Measurements from ENCODE around the gene ACOX3.
"Not testable (repeated sequence)": the region's sequence is repeated elsewhere in the genome, so short reads cannot be mapped to it uniquely, and the experiment has no call there.

The ACOX3 gene

GRCh38 chr4:8350352-8350751 lies 90.2 kb downstream of the ACOX3 start:
- no peak for DNase-seq

GRCh38 chr4:8349664-8350236 lies 90.8 kb downstream of the ACOX3 start:
- no peak for DNase-seq

GRCh38 chr4:8349236-8349635 lies 91.3 kb downstream of the ACOX3 start:
- not testable (repeated sequence) for DNase-seq

- no peak for DNase-seq
Observed at GRCh38 chr4:8348071-8348470, 92.5 kb downstream of the ACOX3 start.

- no peak for DNase-seq
Observed at GRCh38 chr4:8347660-8348059, 92.9 kb downstream of the ACOX3 start.

GRCh38 chr4:8346838-8347605 lies 93.5 kb downstream of the ACOX3 start:
- DNase-seq = no peak

GRCh38 chr4:8345946-8346814 lies 94.3 kb downstream of the ACOX3 start:
- no peak for DNase-seq

GRCh38 chr4:8345053-8345945 lies 95.2 kb downstream of the ACOX3 start:
- no peak for DNase-seq

GRCh38 chr4:8344377-8344776 lies 96.1 kb downstream of the ACOX3 start:
- DNase-seq = no peak

- DNase-seq = no peak
Observed at GRCh38 chr4:8343967-8344331, 96.6 kb downstream of the ACOX3 start.

- DNase-seq = no peak
Observed at GRCh38 chr4:8343262-8343966, 97.1 kb downstream of the ACOX3 start.

GRCh38 chr4:8342651-8343261 lies 97.8 kb downstream of the ACOX3 start:
- no peak for DNase-seq

GRCh38 chr4:8341691-8342090 lies 98.8 kb downstream of the ACOX3 start:
- DNase-seq = no peak

GRCh38 chr4:8341281-8341680 lies 99.2 kb downstream of the ACOX3 start:
- not testable (repeated sequence) for DNase-seq

- DNase-seq = no peak
Observed at GRCh38 chr4:8340781-8341241, 99.7 kb downstream of the ACOX3 start.

GRCh38 chr4:8338351-8338961 lies 102.1 kb downstream of the ACOX3 start:
- no peak for DNase-seq

GRCh38 chr4:8336412-8337075 lies 104.0 kb downstream of the ACOX3 start:
- DNase-seq = no peak

- DNase-seq = no peak
Observed at GRCh38 chr4:8335848-8336247, 104.7 kb downstream of the ACOX3 start.

GRCh38 chr4:8334786-8335460 lies 105.6 kb downstream of the ACOX3 start:
- DNase-seq = no peak
